ACC112 (cell line): ENCODE measurements around the gene SLC27A2.
A peak's percentile ranks its signal among the peaks of the same experiment; 100 is the strongest.
"Not testable (repeated sequence)": the region's sequence is repeated elsewhere in the genome, so short reads cannot be mapped to it uniquely, and the experiment has no call there.

Experiments used
- H2AFZ ChIP-seq: fragments of 200-600 bp; sonication (generic); one replicate; pipeline ENCODE4 v1.6.0; 2017; ENCODE audit warnings: antibody characterized with exemption, low read length; ENCODE audit not compliant: unreplicated experiment
- H3K27ac ChIP-seq: fragments of 200-600 bp; sonication (generic); 2 replicates; pipeline ENCODE4 v1.5.1; 2014; ENCODE audit warnings: low read depth, mild to moderate bottlenecking, antibody characterized with exemption, low read length, moderate library complexity
- H3K27me3 ChIP-seq: fragments of 200-600 bp; sonication (generic); 2 replicates; pipeline ENCODE4 v1.6.1; 2014; ENCODE audit warnings: mild to moderate bottlenecking, antibody characterized with exemption, low read length, moderate library complexity, mixed read lengths; ENCODE audit not compliant: insufficient read depth
- H3K36me3 ChIP-seq: fragments of 200-600 bp; sonication (generic); 2 replicates; pipeline ENCODE4 v1.6.1; 2016; ENCODE audit warnings: mild to moderate bottlenecking, antibody characterized with exemption, low read length, moderate library complexity, mixed read lengths; ENCODE audit not compliant: insufficient read depth
- H3K4me1 ChIP-seq: fragments of 200-600 bp; sonication (generic); one replicate; pipeline ENCODE4 v1.6.1; 2016; ENCODE audit warnings: low read length, mixed read lengths; ENCODE audit not compliant: insufficient read depth, unreplicated experiment, control insufficient read depth
- H3K4me3 ChIP-seq: fragments of 200-600 bp; sonication (generic); 2 replicates; pipeline ENCODE4 v1.5.1; 2014; ENCODE audit warnings: mild to moderate bottlenecking, low read depth, low read length
- H3K79me2 ChIP-seq: fragments of 200-600 bp; sonication (generic); one replicate; pipeline ENCODE4 v1.6.0; 2016; ENCODE audit warnings: low read length; ENCODE audit not compliant: control insufficient read depth, unreplicated experiment, insufficient read depth

SLC27A2 gene

GRCh38 chr15:50181969-50182218, at the start of gene SLC27A2:
SLC27A2 (plus strand) TSS chr15:50182196; CDS start chr15:50182428, 232 bp downstream.
- H3K27me3 ChIP-seq, result peaks cover 28% of the 10 kb centered on the region
- H3K4me3 ChIP-seq, result peak within 1 kb of the TSS; percentile 84
- H3K36me3 ChIP-seq, result no peaks in the 10 kb centered on the region
- H3K4me1 ChIP-seq, result peaks cover 8% of the 10 kb centered on the region
- peak within 1 kb of the TSS; percentile 59 for H2AFZ ChIP-seq
- H3K27ac ChIP-seq, result no peak within 1 kb of the TSS
- H3K79me2 ChIP-seq, result no peaks in the 10 kb centered on the region

DNA sequence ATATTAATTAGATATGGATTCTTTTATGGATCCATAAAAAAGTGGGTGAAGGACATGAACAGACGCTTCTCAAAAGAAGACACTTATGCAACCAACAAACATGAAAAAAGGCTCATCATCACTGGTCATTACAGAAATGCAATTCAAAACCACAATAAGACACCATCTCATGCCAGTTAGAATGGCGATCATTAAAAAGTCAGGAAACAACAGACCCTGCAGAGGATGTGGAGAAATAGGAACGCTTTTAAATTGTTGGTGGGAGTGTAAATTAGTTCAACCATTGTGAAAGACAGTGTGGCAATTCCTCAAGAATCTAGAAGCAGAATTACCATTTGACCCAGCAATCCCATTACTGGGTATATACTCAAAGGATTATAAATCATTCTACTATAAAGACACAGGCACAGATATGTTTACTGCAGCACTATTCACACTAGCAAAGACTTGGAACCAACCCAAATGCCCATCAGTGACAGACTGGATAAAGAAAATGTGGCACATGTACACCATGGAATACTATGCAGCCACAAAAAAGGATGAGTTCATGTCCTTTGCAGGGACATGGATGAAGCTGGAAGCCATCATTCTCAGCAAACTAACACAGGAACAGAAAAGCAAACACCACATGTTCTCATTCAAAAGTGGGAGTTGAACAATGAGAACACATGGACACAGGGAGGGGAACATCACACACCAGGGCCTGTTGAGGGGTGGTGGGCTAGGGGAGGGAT, 49.6 kb upstream of the SLC27A2 start:
- H3K27me3 ChIP-seq, H3K79me2 ChIP-seq, H3K4me3 ChIP-seq, H2AFZ ChIP-seq, H3K27ac ChIP-seq, H3K36me3 ChIP-seq: not testable (repeated sequence)
- peaks cover 31% of the 10 kb centered on the region for H3K4me1 ChIP-seq

DNA sequence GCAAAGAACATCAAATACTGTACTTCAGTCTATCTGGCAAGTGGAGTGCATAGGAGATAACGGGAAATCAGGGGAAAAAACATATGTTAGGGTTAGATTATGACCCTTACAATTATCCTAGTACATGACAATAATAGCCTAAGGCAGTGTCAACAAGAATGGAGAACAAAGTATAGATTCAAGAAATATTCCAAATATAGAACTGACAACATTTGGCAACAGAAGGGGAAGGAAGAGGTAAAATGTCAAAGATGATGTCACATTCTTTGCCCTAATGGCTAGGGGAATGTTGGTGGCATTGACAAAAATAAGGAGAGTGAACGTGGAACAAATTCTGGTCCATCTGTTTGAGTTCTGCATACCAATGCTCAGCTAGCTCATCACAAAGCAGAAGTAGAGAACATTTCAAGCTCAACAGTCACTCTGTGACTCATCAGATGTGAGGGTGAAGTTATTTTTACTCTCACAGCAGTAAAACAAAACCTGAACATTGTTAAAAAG, 47.4 kb upstream of the SLC27A2 start:
- H3K27ac ChIP-seq, result peak overlapping the region; percentile 97

DNA sequence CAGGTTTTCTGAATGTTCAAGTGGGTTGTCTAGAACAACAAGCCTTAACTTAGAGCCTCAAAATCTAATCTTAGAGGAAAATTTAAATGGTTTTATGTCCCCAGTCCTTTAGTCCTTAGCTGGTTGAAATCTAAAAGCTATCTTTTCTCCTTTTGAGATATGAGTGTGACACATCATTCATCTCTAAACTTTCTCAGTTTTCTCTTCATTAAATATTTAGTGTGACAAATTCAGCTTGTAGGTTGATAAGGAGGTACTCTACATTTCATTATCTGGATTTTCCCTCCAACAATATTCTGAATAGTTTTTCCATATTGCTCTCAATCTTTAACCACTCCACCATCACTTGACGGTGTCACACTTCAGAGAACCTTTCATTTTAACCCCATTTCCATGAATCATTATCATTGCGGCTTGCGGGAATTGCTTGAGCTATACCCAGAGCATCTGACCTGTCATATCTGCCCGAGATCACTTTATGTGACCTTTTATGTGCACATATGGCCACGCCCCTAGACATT, 46.9 kb upstream of the SLC27A2 start:
- no peak overlapping the region for H2AFZ ChIP-seq
- peak overlapping the region; percentile 8; the same call in 1 of the 2 replicates for H3K4me3 ChIP-seq
- H3K27me3 ChIP-seq, result no peaks in the 10 kb centered on the region
- H3K36me3 ChIP-seq, result no peaks in the 10 kb centered on the region
- H3K79me2 ChIP-seq, result no peaks in the 10 kb centered on the region
- H3K27ac ChIP-seq, result peak overlapping the region; percentile 97
- H3K4me1 ChIP-seq, result peaks cover 41% of the 10 kb centered on the region

More for the DNA sequence above, 47.4 kb upstream of the SLC27A2 start:
- Histone ChIP-seq H3K36me3 (no peaks in the 10 kb centered on the region), H3K4me1 (peaks cover 41% of the 10 kb centered on the region), H3K79me2 (no peaks in the 10 kb centered on the region), H3K27me3 (no peaks in the 10 kb centered on the region), H3K4me3 (peak overlapping the region; percentile 14; the same call in 1 of the 2 replicates), H2AFZ (no peak overlapping the region)

- Histone ChIP-seq H3K36me3 (no peaks in the 10 kb centered on the region), H3K27me3 (no peaks in the 10 kb centered on the region), H3K79me2 (no peaks in the 10 kb centered on the region), H3K27ac (peak overlapping the region; percentile 97), H2AFZ (peak overlapping the region; percentile 68), H3K4me3 (peak overlapping the region; percentile 47; the same call in 1 of the 2 replicates), H3K4me1 (peaks cover 41% of the 10 kb centered on the region)
Measured at GRCh38 chr15:50137330-50137761, 44.6 kb upstream of the SLC27A2 start.

DNA sequence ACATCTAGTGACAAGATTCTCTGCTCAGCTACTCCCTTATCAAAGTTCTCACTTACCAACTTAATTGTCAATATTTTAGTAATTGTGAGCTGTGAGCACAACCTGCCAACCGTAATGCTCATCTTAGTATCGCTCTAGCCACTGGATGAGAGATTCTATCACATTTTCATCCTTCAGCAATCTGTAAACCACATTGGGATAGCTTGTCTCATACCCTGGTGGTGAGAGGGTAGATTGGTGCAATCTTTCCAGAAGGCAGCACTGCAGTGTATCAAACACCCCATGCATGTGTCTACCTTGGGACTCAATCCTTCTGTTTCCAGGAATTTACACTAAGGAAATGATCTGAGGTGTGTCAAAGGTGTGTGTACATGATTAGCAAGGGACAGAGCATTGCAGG, 44.1 kb upstream of the SLC27A2 start:
- H3K27ac ChIP-seq, result peak overlapping the region; percentile 97
- no peak overlapping the region for H2AFZ ChIP-seq
- H3K27me3 ChIP-seq, result no peaks in the 10 kb centered on the region
- H3K79me2 ChIP-seq, result no peaks in the 10 kb centered on the region
- peaks cover 41% of the 10 kb centered on the region for H3K4me1 ChIP-seq
- H3K36me3 ChIP-seq, result no peaks in the 10 kb centered on the region
- H3K4me3 ChIP-seq, result peak overlapping the region; percentile 6; the same call in 1 of the 2 replicates

- Histone ChIP-seq H2AFZ (no peak overlapping the region), H3K79me2 (no peaks in the 10 kb centered on the region), H3K4me1 (peaks cover 41% of the 10 kb centered on the region), H3K4me3 (no peak overlapping the region), H3K36me3 (no peaks in the 10 kb centered on the region), H3K27ac (peak overlapping the region; percentile 97), H3K27me3 (no peaks in the 10 kb centered on the region)
Measured at GRCh38 chr15:50138391-50138790, 43.6 kb upstream of the SLC27A2 start.

- Histone ChIP-seq H3K27ac (no peak overlapping the region), H3K4me3 (no peak overlapping the region), H3K4me1 (peaks cover 37% of the 10 kb centered on the region), H3K36me3 (no peaks in the 10 kb centered on the region), H3K27me3 (no peaks in the 10 kb centered on the region), H2AFZ (no peak overlapping the region), H3K79me2 (no peaks in the 10 kb centered on the region)
Measured at GRCh38 chr15:50140098-50140497, 41.9 kb upstream of the SLC27A2 start.

DNA sequence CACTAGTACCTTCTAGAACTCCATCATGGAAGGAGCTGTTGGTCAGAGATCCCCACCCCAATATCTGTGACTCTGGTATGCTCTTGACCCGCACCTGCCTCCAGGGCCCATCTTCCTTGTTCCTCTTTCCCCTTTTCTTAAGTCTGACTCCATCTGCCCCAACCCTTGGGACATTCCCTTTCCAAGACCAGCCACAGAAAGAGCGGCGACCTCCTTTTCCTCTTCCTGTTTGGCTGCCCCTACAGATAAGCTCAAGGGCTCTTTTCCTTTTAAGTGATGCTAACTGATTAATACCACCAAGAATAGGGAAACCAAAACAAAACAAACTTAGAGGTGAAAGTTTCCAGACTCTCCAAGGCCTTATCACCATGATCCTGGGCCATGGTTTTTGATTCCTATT, 41.0 kb upstream of the SLC27A2 start:
- Histone ChIP-seq H3K36me3 (no peaks in the 10 kb centered on the region), H3K4me1 (peaks cover 33% of the 10 kb centered on the region), H2AFZ (no peak overlapping the region), H3K4me3 (no peak overlapping the region), H3K27ac (no peak overlapping the region), H3K27me3 (no peaks in the 10 kb centered on the region), H3K79me2 (no peaks in the 10 kb centered on the region)

DNA sequence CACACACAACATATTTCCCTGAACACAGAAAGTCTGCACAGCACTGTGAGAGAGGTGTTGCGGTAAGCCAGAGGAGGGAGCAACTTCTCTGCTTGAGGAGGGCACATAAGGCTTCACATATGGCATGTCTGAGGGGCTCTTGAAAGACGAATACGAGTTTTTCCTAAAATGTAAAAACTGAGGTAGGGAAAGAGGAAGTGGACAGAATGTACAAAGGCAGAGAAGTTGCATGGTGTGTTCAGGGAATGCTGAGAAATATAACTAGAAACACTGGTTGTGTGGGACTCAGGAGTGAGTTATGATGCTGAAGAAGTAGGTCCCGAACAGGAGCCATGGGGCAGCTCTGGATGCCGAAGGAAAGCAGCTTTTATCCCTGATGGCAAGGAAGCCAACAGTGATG, 40.1 kb upstream of the SLC27A2 start:
- no peaks in the 10 kb centered on the region for H3K27me3 ChIP-seq
- H3K27ac ChIP-seq, result no peak overlapping the region
- H3K36me3 ChIP-seq, result no peaks in the 10 kb centered on the region
- peaks cover 30% of the 10 kb centered on the region for H3K4me1 ChIP-seq
- no peak overlapping the region for H2AFZ ChIP-seq
- H3K79me2 ChIP-seq, result no peaks in the 10 kb centered on the region
- H3K4me3 ChIP-seq, result no peak overlapping the region

DNA sequence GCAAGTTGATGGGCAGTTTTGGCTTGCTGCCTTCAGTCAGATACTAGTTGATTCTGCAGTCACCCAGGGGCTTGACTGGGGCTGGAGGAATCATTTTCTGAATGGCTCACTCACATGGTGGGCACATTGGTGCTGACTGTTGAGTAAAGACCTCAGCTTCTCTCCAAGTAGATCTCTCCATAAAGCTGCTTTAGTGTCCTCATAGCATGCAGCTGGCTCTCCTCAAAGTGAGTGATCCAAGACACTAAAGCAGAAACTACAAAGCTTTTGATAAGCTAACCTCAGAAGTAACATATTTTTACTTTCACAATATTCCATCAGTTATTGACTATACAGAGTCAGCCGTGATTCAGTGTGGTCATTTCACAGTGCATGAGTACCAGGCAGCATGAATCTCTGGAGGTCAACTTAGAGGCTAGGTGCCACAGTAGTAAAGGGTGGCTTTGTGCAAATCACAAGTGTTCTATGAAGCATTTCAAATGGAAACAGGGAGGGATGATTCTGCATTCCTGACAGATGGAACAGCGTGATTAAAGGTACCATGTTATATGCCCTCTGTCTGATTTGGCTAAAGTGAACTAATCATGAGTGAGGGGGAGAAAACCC, 38.6 kb upstream of the SLC27A2 start:
- Histone ChIP-seq H3K27ac (no peak overlapping the region), H2AFZ (no peak overlapping the region), H3K36me3 (no peaks in the 10 kb centered on the region), H3K27me3 (no peaks in the 10 kb centered on the region), H3K79me2 (no peaks in the 10 kb centered on the region), H3K4me3 (no peak overlapping the region), H3K4me1 (peaks cover 18% of the 10 kb centered on the region)
